H1 (cell line): Measurements from ENCODE around the gene MYL6B.

Experiments
- CHD2 ChIP-seq: IDR thresholded peaks from 2 replicates; pipeline ENCODE4 v1.6.1; 2012; ENCODE audit warnings: low read length, improper control_type of control experiment
- CTCF ChIP-seq, 3 experiments: IDR thresholded peaks; 1 replicate in 2 of 3; 2 replicates in 1 of 3; pipeline versions ENCODE4 v1.5.1 to v1.6.1; 2011; ENCODE audit warnings: low read length in 3 of 3, mild to moderate bottlenecking in 3 of 3, inconsistent platforms in 2 of 3, low read depth in 1 of 3, moderate library complexity in 1 of 3; ENCODE audit not compliant: insufficient read depth in 1 of 3; ENCODE audit errors: control extremely low read depth in 1 of 3
- EZH2 ChIP-seq: fragments of 200-600 bp; sonication (generic); IDR thresholded peaks from 2 replicates; pipeline ENCODE4 v1.7.1; 2012; ENCODE audit warnings: low read depth, mild to moderate bottlenecking, moderate library complexity, low read length, inconsistent platforms; ENCODE audit not compliant: severe bottlenecking
- HDAC2 ChIP-seq, 2 experiments: fragments of 300-600 bp in 1 of 2; sonication (generic) in 1 of 2; IDR thresholded peaks; 2 replicates each; pipeline ENCODE4 v1.6.1; 2011 to 2012; ENCODE audit warnings: low read depth in 2 of 2, low read length in 2 of 2, mild to moderate bottlenecking in 2 of 2, moderate library complexity in 2 of 2, borderline replicate concordance in 1 of 2, inconsistent platforms in 1 of 2
- KDM1A ChIP-seq: fragments of 200-600, 300-600 bp; sonication (generic); IDR thresholded peaks from 2 replicates; pipeline ENCODE4 v1.7.1; 2016; ENCODE audit warnings: mild to moderate bottlenecking, low read length, borderline replicate concordance
- POLR2A ChIP-seq, 2 experiments: IDR thresholded peaks; 1 replicate in 1 of 2; 2 replicates in 1 of 2; pipeline ENCODE4 v1.6.1; 2011; ENCODE audit warnings: low read depth in 2 of 2, low read length in 2 of 2, mild to moderate bottlenecking in 2 of 2; ENCODE audit errors: control extremely low read depth in 1 of 2
- RAD21 ChIP-seq, 2 experiments: IDR thresholded peaks in 1 of 2; conservative IDR thresholded peaks in 1 of 2; 2 replicates each; pipeline ENCODE4 v1.6.1; 2011; ENCODE audit warnings: low read depth in 2 of 2, low read length in 2 of 2, improper control_type of control experiment in 1 of 2, inconsistent platforms in 1 of 2, mild to moderate bottlenecking in 1 of 2, moderate library complexity in 1 of 2
- RFX5 ChIP-seq: IDR thresholded peaks from 2 replicates; pipeline ENCODE4 v1.6.1; 2011; ENCODE audit warnings: low read depth, low read length, improper control_type of control experiment, borderline replicate concordance

- TF ChIP-seq POLR2A (IDR thresholded peaks at IDR 0.05; ENCODE audit: control extremely low read depth in 1 of 2, low read depth in 2 of 2, low read length in 2 of 2) (no peak), CHD2 (no peak), KDM1A (no peak), HDAC2 (IDR thresholded peaks at IDR 0.05; ENCODE audit: borderline replicate concordance in 1 of 2, low read depth in 2 of 2, low read length in 2 of 2) (no peak), RAD21 (IDR thresholded peaks at IDR 0.05 in 1 of 2, conservative IDR thresholded peaks at IDR 0.05 in 1 of 2; ENCODE audit: low read depth in 2 of 2, low read length in 2 of 2) (no peak), EZH2 (no peak), CTCF (IDR thresholded peaks at IDR 0.05; ENCODE audit: control extremely low read depth in 1 of 3, insufficient read depth in 1 of 3, low read depth in 1 of 3, low read length in 3 of 3) (no peak), RFX5 (no peak)
Observed at GRCh38 chr12:56155256-56155845, 3.0 kb downstream of the MYL6B start.
